Measurements from ENCODE around the gene POLE.

DNA sequence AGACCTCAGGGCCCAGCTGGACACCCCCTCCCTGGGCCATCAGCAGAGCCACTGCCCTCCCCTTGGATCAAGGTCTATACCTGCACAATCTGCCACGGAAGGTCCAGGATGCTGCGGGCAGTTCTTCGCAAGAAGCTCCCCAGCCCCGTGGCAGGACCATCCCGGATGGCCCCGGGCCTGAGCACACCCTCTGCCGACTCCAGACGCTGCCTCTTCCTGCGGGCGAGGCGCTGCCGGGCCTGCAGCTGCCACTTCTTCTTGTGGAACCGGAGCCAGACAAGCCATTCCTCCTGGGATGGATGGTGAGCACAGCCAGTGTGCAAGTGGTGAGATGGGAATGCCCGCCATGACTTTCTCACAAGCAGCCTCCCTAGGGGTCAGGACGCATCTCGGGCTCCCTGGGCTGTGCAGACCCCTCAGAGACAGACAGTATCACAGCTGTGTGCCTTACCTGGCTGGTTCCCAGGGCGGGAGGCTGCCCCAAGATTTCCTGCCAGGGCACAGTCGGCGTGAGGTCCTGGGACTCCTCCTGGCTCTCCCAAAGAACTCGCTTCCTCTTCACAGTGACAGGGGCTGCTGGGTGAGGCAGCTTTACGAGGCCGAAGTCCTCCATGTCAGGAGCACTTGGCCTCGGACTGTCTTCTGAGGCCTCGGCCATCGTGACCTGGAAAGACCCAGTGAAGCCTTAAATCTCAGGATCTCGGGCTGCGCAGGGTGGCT is 37.8 kb downstream of the POLE start:
- TF ChIP-seq POLR2A (IDR thresholded peaks at IDR 0.05) (no peak), POLR2AphosphoS5 (IDR thresholded peaks at IDR 0.05) (no peak)
- TF ChIP-seq, protein P1, sequence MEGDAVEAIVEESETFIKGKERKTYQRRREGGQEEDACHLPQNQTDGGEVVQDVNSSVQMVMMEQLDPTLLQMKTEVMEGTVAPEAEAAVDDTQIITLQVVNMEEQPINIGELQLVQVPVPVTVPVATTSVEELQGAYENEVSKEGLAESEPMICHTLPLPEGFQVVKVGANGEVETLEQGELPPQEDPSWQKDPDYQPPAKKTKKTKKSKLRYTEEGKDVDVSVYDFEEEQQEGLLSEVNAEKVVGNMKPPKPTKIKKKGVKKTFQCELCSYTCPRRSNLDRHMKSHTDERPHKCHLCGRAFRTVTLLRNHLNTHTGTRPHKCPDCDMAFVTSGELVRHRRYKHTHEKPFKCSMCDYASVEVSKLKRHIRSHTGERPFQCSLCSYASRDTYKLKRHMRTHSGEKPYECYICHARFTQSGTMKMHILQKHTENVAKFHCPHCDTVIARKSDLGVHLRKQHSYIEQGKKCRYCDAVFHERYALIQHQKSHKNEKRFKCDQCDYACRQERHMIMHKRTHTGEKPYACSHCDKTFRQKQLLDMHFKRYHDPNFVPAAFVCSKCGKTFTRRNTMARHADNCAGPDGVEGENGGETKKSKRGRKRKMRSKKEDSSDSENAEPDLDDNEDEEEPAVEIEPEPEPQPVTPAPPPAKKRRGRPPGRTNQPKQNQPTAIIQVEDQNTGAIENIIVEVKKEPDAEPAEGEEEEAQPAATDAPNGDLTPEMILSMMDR (IDR thresholded peaks at IDR 0.05): no peak

Data from breast epithelium (tissue), 3 donors.